HG02885 (cell line): Measurements from ENCODE around the gene NTN3.

Experiments
- ATAC-seq: cut with Tn5 transposase; IDR thresholded peaks from one replicate; pipeline ENCODE4 v1.9.1; 2021; ENCODE audit warnings: mild to moderate bottlenecking; ENCODE audit not compliant: unreplicated experiment, poor library complexity

Gene NTN3

DNA sequence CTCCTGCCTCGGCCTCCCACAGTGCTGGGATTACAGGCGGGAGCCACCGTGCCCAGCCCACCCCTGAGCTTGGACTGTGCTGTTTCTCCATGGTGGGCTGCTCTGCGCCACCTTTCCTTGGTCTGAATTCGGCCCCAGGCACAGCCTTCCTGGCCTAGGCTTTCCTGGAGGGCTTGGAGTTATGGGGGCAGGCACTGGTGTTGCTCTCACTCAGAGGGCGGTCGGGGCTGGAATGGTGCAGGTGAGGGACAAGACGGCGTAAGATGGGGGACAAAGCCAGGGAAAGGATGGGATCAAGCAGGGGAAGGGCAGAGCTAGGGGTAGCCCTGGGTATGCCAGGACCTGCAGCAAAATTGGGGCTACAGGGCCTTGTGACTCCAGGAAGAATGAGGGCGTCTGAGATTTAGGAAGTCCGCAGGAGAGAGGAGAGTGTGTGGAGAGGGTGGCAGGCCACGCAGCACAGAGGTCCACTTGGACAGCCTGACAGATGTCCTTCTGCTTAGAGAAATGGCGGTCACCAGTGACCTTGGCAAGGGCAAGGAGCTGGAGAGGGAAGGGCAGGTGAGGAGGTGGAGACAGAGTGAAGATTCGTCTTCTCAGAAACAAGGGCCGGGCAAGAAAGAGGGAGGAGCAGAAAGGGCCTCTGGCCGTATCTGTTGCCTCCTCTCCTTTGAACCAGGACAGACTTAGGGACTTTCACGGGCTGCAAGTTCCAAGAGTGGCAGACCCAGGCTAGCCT is 41.1 kb downstream of the NTN3 start:
- ATAC-seq, result no peak

DNA sequence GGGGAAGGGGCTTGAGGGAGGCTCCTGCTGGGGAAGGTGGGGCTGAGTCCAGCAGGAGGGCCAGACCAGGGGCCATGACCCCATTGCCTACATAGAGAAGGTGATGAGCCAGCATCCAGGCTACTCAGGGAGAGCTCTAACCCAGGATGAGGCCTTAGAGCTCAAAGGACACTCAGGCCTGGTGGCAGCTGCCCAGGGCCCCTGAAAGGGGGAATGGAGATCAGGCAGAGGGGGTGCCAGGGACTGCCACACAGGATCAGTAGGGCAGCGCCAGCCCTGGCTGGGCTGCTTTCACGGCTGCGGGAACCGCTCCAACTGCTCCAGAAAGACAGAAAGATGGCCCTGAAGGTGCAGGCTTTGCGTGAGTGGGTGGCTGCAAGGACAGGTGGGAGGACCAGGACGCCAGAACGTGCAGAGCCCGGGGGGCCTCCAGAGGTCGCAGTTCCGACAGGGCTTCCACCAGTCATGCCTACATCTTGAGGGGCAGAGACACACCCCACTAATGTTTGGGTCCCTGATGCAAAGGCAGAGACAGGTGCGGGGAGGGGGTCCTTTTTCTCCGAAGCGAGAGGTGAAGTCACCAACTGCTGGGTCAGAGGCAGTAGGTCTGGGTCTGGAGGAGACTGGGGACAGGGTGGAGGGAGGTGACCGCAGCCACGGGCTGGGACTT is 41.8 kb downstream of the NTN3 start:
- peak; percentile 5 for ATAC-seq

DNA sequence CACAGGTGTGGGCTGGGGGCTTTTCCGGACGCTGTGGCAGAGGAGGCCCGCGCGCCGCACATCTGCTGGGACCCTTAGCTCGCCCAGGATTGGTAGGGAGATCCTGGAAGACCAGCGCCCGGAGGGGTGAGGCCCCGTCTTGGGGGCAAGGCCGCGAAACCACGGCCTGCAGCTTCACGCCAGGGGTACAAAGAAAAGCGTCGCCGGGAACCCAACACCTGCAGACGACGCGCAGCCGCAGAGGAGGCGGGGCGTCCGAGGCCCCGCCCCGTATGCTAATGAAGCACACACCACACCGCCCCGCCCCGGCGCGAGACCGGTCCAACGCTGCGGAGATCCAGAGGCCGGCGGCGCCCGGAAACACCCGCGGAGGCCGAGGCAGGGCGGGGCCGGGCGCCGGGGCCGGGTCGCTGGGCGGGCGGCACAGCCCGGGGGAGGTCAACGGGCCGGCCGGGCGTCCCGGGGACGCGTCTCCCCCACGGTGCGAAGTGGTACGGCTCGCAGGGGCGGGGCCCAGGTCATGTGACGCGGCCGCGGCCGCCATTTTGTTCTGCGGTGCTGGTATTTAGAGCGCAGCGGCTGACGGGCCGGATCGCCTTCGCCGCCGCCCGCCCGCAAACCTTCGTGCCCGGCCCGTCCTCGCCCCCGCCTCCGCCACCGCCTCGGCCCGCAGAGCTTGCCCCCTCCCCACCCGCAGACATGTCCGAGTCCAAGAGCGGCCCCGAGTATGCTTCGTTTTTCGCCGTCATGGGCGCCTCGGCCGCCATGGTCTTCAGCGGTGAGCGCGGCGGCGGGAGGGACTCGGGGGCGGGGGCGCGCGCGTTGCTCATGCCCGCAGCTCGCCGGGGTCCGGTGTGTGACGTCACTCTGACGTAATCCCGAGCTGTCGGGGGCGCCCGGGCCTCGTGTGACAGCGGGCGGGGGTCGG is 42.6 kb downstream of the NTN3 start, which contains the start of gene ATP6V0C:
ATP6V0C (plus strand) TSS at position 548 of the 928 bp plus-strand sequence; CDS start at position 700, 152 bp downstream.
- ATAC-seq, result peak; percentile 74

DNA sequence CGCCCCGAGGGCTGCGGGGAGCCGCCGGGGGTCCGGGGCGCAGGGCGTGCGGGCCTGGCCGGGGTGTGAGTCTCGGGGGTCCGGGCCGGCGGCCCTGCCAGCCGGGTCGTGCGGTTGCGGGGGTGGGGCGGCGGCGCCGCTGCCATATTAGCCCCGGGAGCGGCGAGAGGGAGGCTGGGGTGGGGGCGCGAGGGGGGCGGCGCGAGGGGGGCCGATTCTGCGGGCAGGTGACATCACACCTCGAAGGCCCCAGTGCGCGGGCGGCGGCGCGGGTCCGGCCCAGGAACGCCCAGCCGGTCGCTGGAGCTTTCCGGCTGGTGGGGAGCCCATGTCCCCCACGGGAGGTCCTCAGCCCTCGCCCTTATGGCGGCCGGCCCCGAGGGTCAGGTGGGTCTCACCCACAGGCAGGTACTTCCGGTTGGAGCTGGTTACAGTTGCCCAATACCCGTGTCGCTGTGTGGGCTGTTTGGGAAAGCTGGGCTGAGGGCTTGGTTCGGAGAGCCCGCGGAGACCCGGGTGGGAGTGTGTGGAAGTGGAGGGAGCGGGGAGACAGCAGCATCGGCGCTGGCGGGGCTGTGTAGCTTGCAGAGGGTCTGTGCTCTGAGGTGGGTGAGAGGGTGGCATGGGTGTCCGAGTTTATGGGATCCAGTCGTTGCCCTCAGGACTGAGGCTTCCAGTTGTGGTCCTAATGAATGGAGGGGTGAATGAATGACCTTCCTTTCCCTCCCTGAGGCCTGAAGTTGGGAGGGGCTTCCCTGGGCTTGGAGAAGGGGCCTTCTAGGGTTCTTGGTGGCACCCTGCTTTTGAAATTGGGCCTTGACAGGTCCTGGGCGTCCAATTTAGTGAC is 43.5 kb downstream of the NTN3 start:
- peak; percentile 10 for ATAC-seq

DNA sequence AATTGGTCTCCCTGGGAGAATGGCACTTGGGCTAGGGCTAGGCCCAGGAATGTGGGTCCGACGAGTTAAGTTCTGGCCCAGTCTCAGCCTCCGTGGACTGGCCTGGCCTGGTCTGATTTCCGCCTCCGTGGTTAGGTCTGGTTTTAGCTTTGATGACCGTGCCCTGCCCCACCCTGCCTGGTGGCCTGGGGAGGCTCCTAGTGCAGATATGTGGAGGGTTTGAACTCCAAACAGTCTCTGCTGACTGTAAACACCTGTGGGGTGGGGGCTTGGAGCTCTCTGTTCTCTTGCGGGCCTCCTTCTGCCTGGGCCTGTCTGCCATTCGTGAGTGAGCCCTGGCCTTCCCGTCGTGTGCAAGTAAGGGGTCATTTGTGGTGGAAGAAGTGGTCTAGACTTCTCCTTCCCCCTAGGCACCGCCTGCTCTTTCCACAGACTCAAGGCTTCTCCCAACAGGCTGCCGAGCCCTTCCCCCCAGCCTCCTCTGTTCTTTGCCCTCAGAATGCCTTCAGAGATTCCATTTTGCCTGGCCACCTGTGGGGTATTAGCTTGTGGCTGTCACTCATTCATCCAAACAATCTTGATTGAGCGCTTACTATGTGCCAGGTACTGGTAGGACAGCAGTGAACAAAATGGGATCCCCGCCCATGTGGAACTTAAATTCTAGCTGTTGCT is 44.2 kb downstream of the NTN3 start:
- no peak for ATAC-seq

DNA sequence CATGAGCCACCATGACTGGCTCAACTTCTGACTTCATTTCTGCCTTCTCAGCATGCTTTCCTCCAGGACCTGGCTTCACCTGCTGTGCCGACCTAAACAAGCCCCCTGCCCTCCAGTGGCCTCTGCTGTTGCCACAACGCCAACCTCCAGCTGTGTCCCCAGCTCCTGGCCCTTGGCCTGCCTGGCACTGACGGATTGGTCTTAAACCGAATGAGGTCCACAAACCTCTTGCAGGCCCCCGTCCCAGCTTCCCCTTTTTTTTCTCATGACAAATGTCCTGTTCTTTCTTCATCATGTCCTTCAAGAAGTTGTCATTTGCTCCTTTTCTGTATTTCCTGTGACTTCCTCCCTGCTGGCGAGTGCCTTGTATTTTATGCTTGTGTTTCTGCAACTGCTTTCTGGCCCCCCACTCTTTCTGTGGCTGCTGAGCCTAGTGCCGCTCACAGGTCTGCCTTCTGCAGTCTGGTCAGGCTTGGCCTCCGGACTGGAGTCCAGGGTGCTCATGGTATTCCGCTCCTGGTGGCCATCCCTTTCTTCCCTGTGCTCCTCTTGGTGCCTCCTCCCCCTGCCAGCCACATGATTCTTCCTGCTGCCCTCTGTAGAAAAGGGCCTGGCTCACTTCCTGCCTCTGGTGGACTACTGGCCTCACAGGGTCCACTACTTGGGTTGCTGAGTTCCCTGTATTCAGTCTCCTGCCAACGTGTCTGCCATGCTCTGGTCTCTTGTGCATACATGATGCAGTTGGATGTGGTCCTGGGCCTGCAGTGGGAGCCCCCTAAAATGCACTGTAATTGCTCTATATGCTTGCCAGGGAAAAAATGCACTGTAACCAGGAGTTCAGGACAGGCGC is 45.5 kb downstream of the NTN3 start:
- no peak for ATAC-seq

DNA sequence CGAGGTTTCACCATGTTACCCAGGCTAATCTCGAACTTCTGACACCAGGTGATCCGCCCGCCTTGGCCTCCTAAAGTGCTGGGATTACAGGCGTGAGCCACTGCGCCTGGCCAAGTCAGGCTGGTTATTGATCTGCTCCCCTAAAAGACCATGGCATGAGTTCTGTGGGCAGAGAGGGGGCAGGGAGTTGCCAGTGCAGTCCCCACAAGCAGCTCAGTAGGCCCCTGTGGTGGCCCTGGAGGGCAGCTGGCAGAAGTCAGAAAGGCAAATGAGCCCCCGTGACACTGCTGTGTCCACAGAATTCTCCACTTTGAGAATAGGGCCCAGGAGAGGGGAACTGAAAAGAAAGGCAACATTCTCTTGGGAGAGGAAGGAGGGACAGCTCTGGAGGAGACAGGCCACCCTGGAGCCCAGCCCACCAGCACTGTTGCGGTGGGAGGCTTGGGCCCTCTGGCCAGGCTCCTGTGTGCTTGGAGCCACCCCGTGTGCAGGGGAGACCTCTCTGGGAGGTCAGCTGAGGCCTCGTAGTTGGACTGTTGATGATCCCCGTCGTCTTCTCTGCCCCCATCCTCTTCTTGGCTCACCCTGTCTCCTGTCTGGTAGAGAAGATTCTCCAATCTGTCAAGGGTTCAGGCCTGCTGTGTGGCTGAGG is 47.0 kb downstream of the NTN3 start:
- no peak for ATAC-seq

DNA sequence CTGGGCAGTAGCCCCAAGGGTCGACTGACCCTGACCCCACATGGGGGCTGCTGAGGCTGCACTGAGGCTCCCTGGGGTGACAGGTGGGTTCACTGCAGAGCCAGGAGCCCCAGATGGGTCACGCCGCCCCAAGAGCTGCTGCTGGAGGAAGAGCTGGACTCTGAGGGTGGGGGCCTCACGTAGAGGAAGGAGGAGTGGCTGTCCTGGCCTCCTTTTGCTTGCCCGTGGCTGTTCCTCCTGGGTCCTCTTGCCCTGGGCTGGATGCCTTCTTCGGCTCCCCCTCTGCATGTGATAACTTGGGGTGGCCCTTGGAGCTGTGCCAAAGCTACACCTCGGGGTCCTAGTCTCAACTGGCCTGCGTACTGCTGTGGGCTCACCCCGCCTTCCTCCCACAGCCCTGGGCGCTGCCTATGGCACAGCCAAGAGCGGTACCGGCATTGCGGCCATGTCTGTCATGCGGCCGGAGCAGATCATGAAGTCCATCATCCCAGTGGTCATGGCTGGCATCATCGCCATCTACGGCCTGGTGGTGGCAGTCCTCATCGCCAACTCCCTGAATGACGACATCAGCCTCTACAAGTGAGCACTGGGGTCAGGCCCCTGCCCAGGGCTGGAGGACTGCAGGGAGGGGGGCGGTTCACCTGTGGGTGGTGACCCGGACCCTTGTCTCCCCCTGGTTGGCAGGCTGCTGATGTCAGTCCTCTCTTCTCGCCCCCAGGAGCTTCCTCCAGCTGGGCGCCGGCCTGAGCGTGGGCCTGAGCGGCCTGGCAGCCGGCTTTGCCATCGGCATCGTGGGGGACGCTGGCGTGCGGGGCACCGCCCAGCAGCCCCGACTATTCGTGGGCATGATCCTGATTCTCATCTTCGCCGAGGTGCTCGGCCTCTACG is 48.0 kb downstream of the NTN3 start:
- no peak for ATAC-seq

DNA sequence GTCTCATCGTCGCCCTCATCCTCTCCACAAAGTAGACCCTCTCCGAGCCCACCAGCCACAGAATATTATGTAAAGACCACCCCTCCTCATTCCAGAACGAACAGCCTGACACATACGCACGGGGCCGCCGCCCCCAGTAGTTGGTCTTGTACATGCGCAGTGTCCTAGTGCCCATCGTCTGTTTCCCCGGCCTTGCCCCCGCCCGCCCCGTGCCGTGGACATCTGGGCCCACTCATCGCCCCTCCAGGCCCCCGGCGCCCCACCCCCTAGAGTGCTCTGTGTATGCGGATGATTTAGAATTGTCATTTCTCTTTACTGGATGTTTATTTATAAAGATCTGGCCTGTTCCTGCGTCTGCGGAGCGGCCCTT is 48.6 kb downstream of the NTN3 start:
- no peak for ATAC-seq

DNA sequence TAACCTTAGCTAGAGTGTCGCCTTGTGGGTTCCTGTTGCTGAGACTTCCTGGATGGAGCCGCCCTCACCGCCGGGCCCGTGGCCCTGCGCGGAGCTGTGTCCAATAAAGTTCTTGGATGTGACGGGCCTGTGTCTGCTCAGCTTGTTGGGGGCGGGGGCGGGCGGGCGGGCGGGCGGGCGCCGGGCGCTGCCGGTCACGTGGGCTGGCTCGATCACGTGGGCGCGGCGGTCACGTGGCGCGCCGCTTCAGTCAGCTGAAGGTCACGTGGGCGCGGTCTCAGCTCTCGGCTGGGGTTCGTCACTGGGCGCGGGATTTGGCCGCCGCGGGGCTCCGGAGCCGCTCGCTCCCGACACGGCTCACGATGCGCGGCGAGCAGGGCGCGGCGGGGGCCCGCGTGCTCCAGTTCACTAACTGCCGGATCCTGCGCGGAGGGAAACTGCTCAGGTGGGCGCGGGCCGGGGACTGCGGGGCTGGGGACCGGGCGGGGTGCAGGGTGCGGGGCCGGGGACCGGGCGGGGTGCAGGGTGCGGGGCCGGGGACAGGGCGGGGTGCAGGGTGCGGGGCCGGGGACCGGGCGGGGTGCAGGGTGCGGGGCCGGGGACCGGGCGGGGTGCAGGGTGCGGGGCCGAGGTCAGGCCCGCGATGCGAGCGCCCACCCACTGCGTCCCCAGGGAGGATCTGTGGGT is 49.1 kb downstream of the NTN3 start, which contains the start of gene AMDHD2:
AMDHD2 (plus strand) TSS at position 275 of the 687 bp plus-strand sequence; CDS start at position 363, 88 bp downstream.
- ATAC-seq, result peak; percentile 59

DNA sequence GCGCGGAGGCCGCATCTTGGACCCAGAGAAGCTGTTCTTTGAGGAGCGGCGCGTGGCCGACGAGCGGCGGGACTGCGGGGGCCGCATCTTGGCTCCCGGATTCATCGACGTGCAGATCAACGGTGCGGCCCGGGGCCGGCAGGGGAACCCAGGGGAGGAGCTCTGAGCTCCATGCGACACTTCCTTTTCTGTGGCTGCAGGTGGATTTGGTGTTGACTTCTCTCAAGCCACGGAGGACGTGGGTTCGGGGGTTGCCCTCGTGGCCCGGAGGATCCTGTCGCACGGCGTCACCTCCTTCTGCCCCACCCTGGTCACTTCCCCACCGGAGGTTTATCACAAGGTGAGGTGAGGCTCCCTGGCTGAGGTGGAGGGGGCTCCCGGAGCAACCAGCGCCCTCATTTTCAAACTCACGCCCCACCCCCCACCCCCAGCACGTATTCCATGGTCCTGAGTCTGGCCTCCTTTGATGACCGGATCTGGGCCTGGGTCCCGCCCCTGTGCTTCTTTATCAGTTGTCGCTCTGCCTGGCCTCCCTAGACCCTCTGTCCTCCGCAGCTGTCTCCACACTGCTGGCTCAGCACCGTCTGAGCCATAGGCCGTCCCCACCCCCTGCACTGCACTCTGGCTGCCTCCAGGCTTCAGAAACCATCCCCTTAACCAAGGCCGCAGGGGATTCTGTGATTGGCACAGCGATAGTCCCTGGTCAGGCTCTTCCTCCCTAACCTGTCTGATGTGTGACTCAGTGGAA is 49.9 kb downstream of the NTN3 start:
- peak; percentile 25 for ATAC-seq
